ENCODE results near the gene NELL2.

DNA sequence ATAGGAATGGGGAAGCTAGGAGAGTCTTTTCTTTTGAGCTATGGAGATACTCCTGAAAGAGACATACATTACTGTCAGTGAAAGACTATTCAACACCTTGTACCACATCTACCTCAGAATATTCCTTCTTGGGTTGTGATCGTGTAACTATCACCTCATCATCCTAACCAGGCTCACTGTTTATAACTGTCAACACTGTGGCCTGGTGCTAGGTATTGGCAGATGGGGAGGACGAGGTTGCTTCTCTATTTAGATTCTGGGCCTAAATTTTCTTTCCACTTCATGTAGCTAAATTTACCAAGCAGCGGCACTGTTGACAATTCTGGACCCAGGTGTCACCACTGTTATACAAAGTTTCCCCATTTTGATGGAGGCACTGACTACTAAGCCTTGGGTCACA lies 354.4 kb downstream of the NELL2 start:
- TF ChIP-seq EZH2 (IDR thresholded peaks at IDR 0.05) = no peak
- no peak for TF ChIP-seq POLR2AphosphoS5 (IDR thresholded peaks at IDR 0.05; ENCODE audit: borderline replicate concordance, low read depth, low read length)

Data from SK-N-MC (cell line).